Peyer's patch (tissue), 4 donors: ENCODE measurements around the gene ASPG. TPM values are rescaled to one million over a fixed set of nuclear protein-coding genes. Genes with fewer than 3 reads are reported as not detected.

Experiments
- DNase-seq, 3 donors: peaks; one replicate each; pipeline ENCODE4 v3.0.0-alpha.2; 2017 to 2019
- H3K27ac ChIP-seq, 4 donors: fragments of 200-600 bp; sonication (generic); one replicate each; pipeline ENCODE4 v1.5.1; 2016 to 2019
- H3K27me3 ChIP-seq, 2 donors: fragments of 200-600 bp; sonication (generic); one replicate each; pipeline ENCODE4 v1.5.1; 2019
- H3K36me3 ChIP-seq, 3 donors: fragments of 200-600 bp; sonication (generic); one replicate each; pipeline ENCODE4 v1.5.1; 2016 to 2019
- H3K4me1 ChIP-seq, 4 donors: fragments of 200-600 bp; sonication (generic); one replicate each; pipeline ENCODE4 v1.5.1; 2016 to 2019
- H3K4me3 ChIP-seq, 4 donors: fragments of 200-600 bp; sonication (generic); 1 replicate in 3 of 4; 2 replicates in 1 of 4; pipeline ENCODE4 v1.5.1; 2016 to 2019; ENCODE audit warnings: mild to moderate bottlenecking in 1 of 4
- H3K9me3 ChIP-seq, 4 donors: fragments of 200-600 bp; sonication (generic); one replicate each; pipeline ENCODE4 v1.5.1; 2016 to 2019; ENCODE audit warnings: mild to moderate bottlenecking in 1 of 4
- CTCF ChIP-seq, 6 experiments: fragments of 450-650 bp in 4 of 6; fragments of 200-600 bp in 2 of 6; sonication (generic) in 1 of 6; IDR thresholded peaks; one replicate each; pipeline ENCODE4 v1.5.1; 2017 to 2019; ENCODE audit warnings: antibody characterized with exemption in 6 of 6, mild to moderate bottlenecking in 3 of 6, moderate library complexity in 1 of 6
- POLR2A ChIP-seq, 2 donors: fragments of 450-650 bp; IDR thresholded peaks; one replicate each; pipeline ENCODE4 v1.5.1; 2017; ENCODE audit warnings: antibody characterized with exemption in 2 of 2, mild to moderate bottlenecking in 2 of 2, moderate library complexity in 2 of 2
- total RNA-seq, 4 donors: library from RNA; depleted of rRNA; stranded (reverse); fragments of >200 nt; gene quantifications; one replicate each; pipeline ENCODE4 v1.1.0, GENCODE V29; 2016

The ASPG gene
- total RNA-seq, 4 donors from 2014 or later = 1.2 to 7.4 (median 2.3) TPM; not detected in 1

- TF ChIP-seq CTCF (IDR thresholded peaks at IDR 0.05) (no peak), POLR2A (IDR thresholded peaks at IDR 0.05) (no peak)
- H3K4me1 ChIP-seq = peaks cover 0 to 24% (median 0%) of the 10 kb centered on the region in 4 donors
- peaks cover 0 to 17% (median 2%) of the 10 kb centered on the region in 4 donors for H3K9me3 ChIP-seq
- peaks cover 0 to 11% of the 10 kb centered on the region in 2 donors for H3K27me3 ChIP-seq
- no peak overlapping the region for H3K27ac ChIP-seq
- peak in 1 of 3 donors; percentile 40 for DNase-seq
- no peak overlapping the region for H3K4me3 ChIP-seq
- H3K36me3 ChIP-seq = no peaks in the 10 kb centered on the region
Measured at GRCh38 chr14:104120281-104120741, 34.8 kb downstream of the ASPG start.

- Histone ChIP-seq H3K9me3 (peaks cover 0 to 18% (median 2%) of the 10 kb centered on the region in 4 donors), H3K27ac (no peak overlapping the region), H3K4me1 (peaks cover 0 to 22% (median 0%) of the 10 kb centered on the region in 4 donors), H3K4me3 (no peak overlapping the region), H3K27me3 (peaks cover 0 to 11% of the 10 kb centered on the region in 2 donors), H3K36me3 (no peaks in the 10 kb centered on the region)
- TF ChIP-seq POLR2A (IDR thresholded peaks at IDR 0.05) (no peak), CTCF (IDR thresholded peaks at IDR 0.05) (no peak)
- no peak for DNase-seq
Measured at GRCh38 chr14:104121142-104121541, 35.6 kb downstream of the ASPG start.

GRCh38 chr14:104123879-104124278 is 38.4 kb downstream of the ASPG start:
- Histone ChIP-seq H3K27me3 (no peaks in the 10 kb centered on the region), H3K9me3 (peaks cover 0 to 18% (median 2%) of the 10 kb centered on the region in 4 donors), H3K36me3 (no peaks in the 10 kb centered on the region), H3K4me1 (no peaks in the 10 kb centered on the region), H3K4me3 (no peak overlapping the region), H3K27ac (no peak overlapping the region)
- TF ChIP-seq CTCF (IDR thresholded peaks at IDR 0.05) (no peak), POLR2A (IDR thresholded peaks at IDR 0.05) (no peak)
- DNase-seq = no peak

GRCh38 chr14:104125011-104125410 is 39.5 kb downstream of the ASPG start:
- H3K27ac ChIP-seq = no peak overlapping the region
- TF ChIP-seq CTCF (IDR thresholded peaks at IDR 0.05) (no peak), POLR2A (IDR thresholded peaks at IDR 0.05) (no peak)
- no peaks in the 10 kb centered on the region for H3K4me1 ChIP-seq
- H3K27me3 ChIP-seq = no peaks in the 10 kb centered on the region
- H3K36me3 ChIP-seq = no peaks in the 10 kb centered on the region
- no peak overlapping the region for H3K4me3 ChIP-seq
- H3K9me3 ChIP-seq = peaks cover 0 to 26% (median 2%) of the 10 kb centered on the region in 4 donors
- DNase-seq = no peak

GRCh38 chr14:104126753-104127152 is 41.3 kb downstream of the ASPG start:
- Histone ChIP-seq H3K36me3 (no peaks in the 10 kb centered on the region), H3K27ac (no peak overlapping the region), H3K4me3 (no peak overlapping the region), H3K9me3 (peaks cover 0 to 26% (median 7%) of the 10 kb centered on the region in 4 donors), H3K27me3 (no peaks in the 10 kb centered on the region), H3K4me1 (no peaks in the 10 kb centered on the region)
- DNase-seq = no peak
- TF ChIP-seq POLR2A (IDR thresholded peaks at IDR 0.05) (no peak), CTCF (IDR thresholded peaks at IDR 0.05) (no peak)

- no peaks in the 10 kb centered on the region for H3K27me3 ChIP-seq
- H3K36me3 ChIP-seq = no peaks in the 10 kb centered on the region
- peaks cover 0 to 22% (median 5%) of the 10 kb centered on the region in 4 donors for H3K9me3 ChIP-seq
- DNase-seq = no peak
- no peaks in the 10 kb centered on the region for H3K4me1 ChIP-seq
- H3K27ac ChIP-seq = no peak overlapping the region
- no peak for TF ChIP-seq CTCF (IDR thresholded peaks at IDR 0.05)
- TF ChIP-seq POLR2A (IDR thresholded peaks at IDR 0.05) = no peak
- no peak overlapping the region for H3K4me3 ChIP-seq
Measured at GRCh38 chr14:104128981-104129380, 43.5 kb downstream of the ASPG start.
